SIG-M5 (cell line): ENCODE data around the gene DNAJB8.

Experiments
- DNase-seq: peaks from one replicate; lab custom pipeline; 2025; lab: John Stamatoyannopoulos, UW

Gene DNAJB8

GRCh38 chr3:128466840-128467541, at the start of gene DNAJB8:
Gene DNAJB8, minus strand, starts transcription at chr3:128466890. Its CDS starts 3,645 bp downstream, at chr3:128463245.
- no peak for DNase-seq

DNA sequence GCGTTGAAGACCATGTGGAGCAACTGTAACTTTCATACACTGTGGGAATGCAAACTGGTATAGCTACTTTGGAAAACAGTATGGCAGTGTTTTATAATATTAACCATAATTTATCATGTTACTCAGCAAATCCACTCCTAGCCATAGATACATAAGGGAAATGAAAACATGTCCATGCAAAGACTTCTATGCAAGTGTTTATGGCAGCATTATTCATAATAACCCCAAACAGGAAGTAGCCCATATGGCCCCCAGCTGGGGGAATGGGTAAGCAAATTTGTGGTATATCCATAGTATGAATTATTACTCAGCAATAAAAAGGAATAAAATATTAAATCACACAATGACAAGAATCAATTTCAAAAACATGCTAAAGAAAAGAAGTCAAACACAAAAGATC, 49.3 kb upstream of the DNAJB8 start:
- no peak for DNase-seq

DNA sequence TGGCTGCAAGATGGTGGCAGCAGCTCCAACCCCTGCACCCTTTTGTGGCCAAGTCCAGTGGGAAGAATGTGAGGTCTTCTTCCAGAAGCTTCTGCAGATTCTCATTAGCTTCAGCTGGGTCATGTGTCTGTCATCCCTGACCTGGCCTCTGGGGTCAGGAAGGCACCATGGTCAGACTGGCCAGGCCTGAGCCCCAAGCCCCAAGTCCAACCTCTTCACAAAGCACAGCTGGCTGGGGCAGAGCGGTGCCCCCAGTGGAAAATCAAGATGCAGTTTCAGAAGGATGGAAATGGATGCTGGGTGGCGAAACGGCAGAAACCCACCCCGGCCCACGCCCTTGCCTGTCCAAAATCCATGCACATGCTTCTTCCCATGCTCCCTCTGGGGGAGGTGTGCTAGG, 42.2 kb upstream of the DNAJB8 start:
- DNase-seq = no peak

GRCh38 chr3:128506754-128507153, 40.1 kb upstream of the DNAJB8 start:
- no peak for DNase-seq

GRCh38 chr3:128505771-128506170, 39.1 kb upstream of the DNAJB8 start:
- DNase-seq = no peak

GRCh38 chr3:128504963-128505730, 38.5 kb upstream of the DNAJB8 start:
- DNase-seq = no peak

DNA sequence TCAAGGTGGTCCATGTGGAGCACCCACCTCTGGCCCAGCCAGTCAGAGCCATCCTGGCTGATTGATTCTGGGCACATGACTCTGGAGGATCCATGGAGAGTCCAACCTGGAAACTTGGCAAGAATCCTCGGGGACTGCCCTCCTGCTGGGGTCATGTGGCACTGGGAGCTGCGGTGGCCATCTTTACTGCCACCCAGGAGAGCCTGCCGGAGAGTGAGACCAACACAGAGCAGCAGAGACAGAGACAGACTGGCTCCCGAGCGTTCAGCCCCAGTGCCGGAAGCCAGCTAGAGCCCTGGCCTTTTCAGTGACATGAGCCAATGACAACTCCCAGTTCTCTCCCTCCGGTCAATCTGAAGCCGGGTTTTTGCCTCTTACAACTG, 37.8 kb upstream of the DNAJB8 start:
- no peak for DNase-seq

- DNase-seq = no peak
These were observed 37.3 kb upstream of the DNAJB8 start for GRCh38 chr3:128503751-128504532.

- DNase-seq = no peak
These were observed 36.5 kb upstream of the DNAJB8 start for GRCh38 chr3:128503164-128503651.

DNA sequence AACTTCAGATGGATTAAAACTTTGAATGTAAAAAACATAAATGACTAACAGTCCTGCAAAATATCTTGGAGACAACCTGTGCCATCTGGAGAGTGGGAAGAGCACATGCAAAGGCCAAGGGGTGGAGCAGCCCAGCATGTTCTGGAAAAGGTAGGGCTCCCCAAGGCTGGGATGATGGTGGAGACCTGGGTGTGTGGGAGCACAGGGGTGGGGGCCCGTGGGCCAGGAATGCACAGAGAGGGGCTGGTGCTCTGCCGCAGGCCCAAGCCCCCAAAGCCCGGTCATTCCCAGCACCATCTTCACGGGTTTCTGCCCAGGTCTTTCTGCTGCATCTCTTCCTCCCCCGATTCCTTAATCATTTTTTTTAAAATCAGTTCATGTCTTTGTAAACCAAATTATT, 36.0 kb upstream of the DNAJB8 start:
- DNase-seq = no peak

DNA sequence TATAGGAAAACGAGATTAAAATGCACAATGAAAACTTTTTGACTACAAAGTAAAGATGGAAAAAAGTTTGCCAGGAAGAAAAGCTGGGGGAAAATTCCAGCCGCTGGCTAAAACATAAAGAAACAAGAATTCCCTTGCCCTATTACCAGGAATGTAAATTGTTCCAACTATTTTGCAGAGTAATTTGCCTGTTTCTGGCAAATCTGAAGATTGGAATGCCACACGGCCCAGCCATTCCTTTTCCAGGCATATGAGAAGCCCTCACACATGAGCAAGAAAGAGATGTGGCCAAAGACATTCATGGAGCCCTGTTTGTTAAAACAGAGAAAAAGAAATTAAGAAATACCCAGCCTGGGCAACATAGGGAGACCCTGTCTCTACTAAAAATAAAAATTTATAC, 34.7 kb upstream of the DNAJB8 start:
- no peak for DNase-seq

- no peak for DNase-seq
These were observed 33.9 kb upstream of the DNAJB8 start for GRCh38 chr3:128500556-128500955.

DNA sequence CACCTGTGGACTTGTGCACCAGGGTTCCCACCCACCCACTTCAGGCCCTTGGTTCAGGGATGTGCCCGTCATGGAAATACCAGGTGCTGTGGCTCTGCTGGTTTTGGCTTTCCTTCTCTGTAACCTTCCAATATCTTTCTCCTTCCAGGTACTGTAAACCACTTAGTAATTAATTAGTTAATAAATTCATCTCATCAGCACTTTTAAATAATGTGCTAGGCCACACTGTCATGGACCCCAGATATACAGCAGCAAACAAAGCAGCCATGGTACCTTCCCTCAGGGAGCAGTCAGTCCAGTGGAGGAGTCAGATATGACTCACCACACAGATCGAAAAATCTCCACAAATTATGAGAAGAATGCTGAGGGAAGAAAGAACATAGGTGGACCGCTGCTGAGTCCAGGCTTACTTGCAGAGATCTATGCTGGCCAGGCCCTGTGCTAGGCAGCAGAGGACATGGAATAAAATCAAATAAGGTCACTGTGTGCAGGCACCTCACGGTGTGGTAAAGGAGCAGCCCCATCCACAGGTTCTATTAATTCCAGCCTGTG, 33.1 kb upstream of the DNAJB8 start:
- no peak for DNase-seq

GRCh38 chr3:128498901-128499530, 32.3 kb upstream of the DNAJB8 start:
- no peak for DNase-seq

GRCh38 chr3:128498127-128498626, 31.5 kb upstream of the DNAJB8 start:
- DNase-seq = no peak

GRCh38 chr3:128497305-128498126, 30.8 kb upstream of the DNAJB8 start:
- no peak for DNase-seq

- no peak for DNase-seq
These were observed 30.1 kb upstream of the DNAJB8 start for GRCh38 chr3:128496602-128497304.

- DNase-seq = no peak
These were observed 29.4 kb upstream of the DNAJB8 start for GRCh38 chr3:128496019-128496601.

GRCh38 chr3:128495435-128495970, 28.8 kb upstream of the DNAJB8 start:
- DNase-seq = no peak

- no peak for DNase-seq
These were observed 27.6 kb upstream of the DNAJB8 start for GRCh38 chr3:128494367-128494650.
